Keratinocyte (primary cell): ENCODE results near the gene IPPK. TPM values are rescaled to one million over a fixed set of nuclear protein-coding genes. Genes with fewer than 3 reads are reported as not detected.

Source experiments
- DNase-seq: peaks from one replicate; pipeline ENCODE4 v3.0.0-alpha.2; 2011; ENCODE audit warnings: low read depth, missing footprints, low spot score
- FAIRE-seq: peaks from 2 replicates; lab custom pipeline; 2011; peaks lifted over from hg19 to GRCh38; lab: Jason Lieb, UNC
- H2AFZ ChIP-seq: 2 replicates; pipeline ENCODE4 v1.6.0; 2012; ENCODE audit warnings: low read length, control low read depth, inconsistent platforms; ENCODE audit not compliant: control insufficient read depth
- H3K27ac ChIP-seq: 2 replicates; pipeline ENCODE4 v1.5.1; 2011; ENCODE audit warnings: low read length; ENCODE audit not compliant: control insufficient read depth, insufficient read depth
- H3K27me3 ChIP-seq: 3 replicates; pipeline ENCODE4 v1.6.0; 2011; ENCODE audit warnings: low read length; ENCODE audit not compliant: control insufficient read depth, insufficient read depth; ENCODE audit errors: extremely low read depth
- H3K36me3 ChIP-seq, 2 experiments: 2 replicates in 1 of 2; 3 replicates in 1 of 2; pipeline ENCODE4 v1.5.1; 2011; ENCODE audit warnings: low read length in 2 of 2, mild to moderate bottlenecking in 1 of 2; ENCODE audit not compliant: control insufficient read depth in 2 of 2, insufficient read depth in 2 of 2; ENCODE audit errors: extremely low read depth in 1 of 2
- H3K4me1 ChIP-seq: 3 replicates; pipeline ENCODE4 v1.5.1; 2011; ENCODE audit warnings: low read length; ENCODE audit not compliant: control insufficient read depth, insufficient read depth; ENCODE audit errors: extremely low read depth
- H3K4me2 ChIP-seq: 3 replicates; pipeline ENCODE4 v1.6.0; 2011; ENCODE audit warnings: low read depth, low read length; ENCODE audit not compliant: control insufficient read depth, insufficient read depth; ENCODE audit errors: extremely low read depth
- H3K4me3 ChIP-seq, 3 experiments: fragments of 200-600 bp in 1 of 3; sonication (generic) in 1 of 3; 2 replicates in 2 of 3; 3 replicates in 1 of 3; pipeline ENCODE4 v1.5.1; 2011 to 2016; ENCODE audit warnings: low read length in 3 of 3, mild to moderate bottlenecking in 3 of 3, control low read depth in 2 of 3, inconsistent platforms in 1 of 3, low read depth in 1 of 3, mixed read lengths in 1 of 3, mixed run types in 1 of 3, moderate library complexity in 1 of 3; ENCODE audit not compliant: control insufficient read depth in 2 of 3, insufficient read depth in 2 of 3; ENCODE audit errors: extremely low read depth in 1 of 3
- H3K79me2 ChIP-seq: 2 replicates; pipeline ENCODE4 v1.6.0; 2012; ENCODE audit warnings: low read length; ENCODE audit not compliant: control insufficient read depth, insufficient read depth
- H3K9ac ChIP-seq: 3 replicates; pipeline ENCODE4 v1.6.0; 2011; ENCODE audit warnings: low read length; ENCODE audit not compliant: control insufficient read depth, insufficient read depth; ENCODE audit errors: extremely low read depth
- H3K9me1 ChIP-seq: 3 replicates; pipeline ENCODE4 v1.6.0; 2011; ENCODE audit warnings: low read length; ENCODE audit not compliant: control insufficient read depth, insufficient read depth; ENCODE audit errors: extremely low read depth
- H3K9me3 ChIP-seq: 2 replicates; pipeline ENCODE4 v1.5.1; 2012; ENCODE audit warnings: low read depth, low read length; ENCODE audit not compliant: control insufficient read depth
- H4K20me1 ChIP-seq: 3 replicates; pipeline ENCODE4 v1.6.0; 2011; ENCODE audit warnings: low read length; ENCODE audit not compliant: control insufficient read depth, insufficient read depth; ENCODE audit errors: extremely low read depth
- CTCF ChIP-seq, 3 experiments: IDR thresholded peaks in 1 of 3; conservative IDR thresholded peaks in 1 of 3; optimal IDR thresholded peaks in 1 of 3; 2 replicates in 2 of 3; 3 replicates in 1 of 3; pipeline versions ENCODE3 to v1.5.1; 2011; ENCODE audit warnings: low read length in 3 of 3, mild to moderate bottlenecking in 3 of 3, moderate library complexity in 2 of 3, control low read depth in 1 of 3, inconsistent platforms in 1 of 3; ENCODE audit not compliant: insufficient read depth in 2 of 3; ENCODE audit errors: extremely low read depth in 1 of 3
- EZH2 ChIP-seq: IDR thresholded peaks from one replicate; pipeline ENCODE4 v1.6.1; 2012; ENCODE audit warnings: inconsistent platforms, mild to moderate bottlenecking, low read length, moderate library complexity
- dilution Hi-C: fragments of 300-500 bp; cut with MboI; formaldehyde crosslinking; loops from one replicate; pipeline ENCODE4 v1.7.0; 2020; ENCODE audit warnings: low sequenced_read_pairs; ENCODE audit not compliant: extremely low pct_ligation_motif_present
- polyA plus RNA-seq, 5 experiments: library from polyadenylated mRNA; depleted of rRNA in 3 of 5; stranded (reverse) in 3 of 5; stranded (forward) in 1 of 5; unstranded in 1 of 5; fragments of >200 nt; gene quantifications; 1 replicate in 1 of 5; 2 replicates in 3 of 5; 3 replicates in 1 of 5; pipeline versions ENCODE4 v1.2.1 to v1.2.3, GENCODE V29; 2011 to 2012; ENCODE audit warnings: missing spikeins in 2 of 5, low read depth in 1 of 5, low replicate concordance in 1 of 5

Gene IPPK
- polyA plus RNA-seq, 1 donor (not counting 4 experiments of a cell fraction or from before 2014, with no cell fraction given), result 32.4 TPM

GRCh38 chr9:92664394-92665152 is 5.4 kb downstream of the IPPK start:
- Histone ChIP-seq H3K27ac (peak overlapping the region; percentile 6), H3K4me3 (no peak overlapping the region), H3K9me3 (no peaks in the 10 kb centered on the region), H3K4me1 (peaks cover 16% of the 10 kb centered on the region), H2AFZ (no peak overlapping the region), H3K36me3 (peaks cover 21 to 44% of the 10 kb centered on the region in 2 experiments), H3K9me1 (no peaks in the 10 kb centered on the region), H3K27me3 (no peaks in the 10 kb centered on the region), H3K4me2 (no peak overlapping the region), H4K20me1 (peaks cover 13% of the 10 kb centered on the region), H3K9ac (no peak overlapping the region), H3K79me2 (peaks cover 98% of the 10 kb centered on the region)
- FAIRE-seq, result no peak
- TF ChIP-seq EZH2 (no peak), CTCF (optimal IDR thresholded peaks at IDR 0.05 in 1 of 3, IDR thresholded peaks at IDR 0.05 in 1 of 3, conservative IDR thresholded peaks at IDR 0.05 in 1 of 3; ENCODE audit: extremely low read depth in 1 of 3, insufficient read depth in 2 of 3, low read length in 3 of 3) (no peak)
- DNase-seq, result no peak
- dilution Hi-C loops, result no loop called here

- Histone ChIP-seq H3K4me3 (no peak overlapping the region), H3K4me2 (no peak overlapping the region), H3K27me3 (no peaks in the 10 kb centered on the region), H3K4me1 (peaks cover 16% of the 10 kb centered on the region), H3K9me1 (no peaks in the 10 kb centered on the region), H3K79me2 (peaks cover 96% of the 10 kb centered on the region), H3K9me3 (no peaks in the 10 kb centered on the region), H2AFZ (no peak overlapping the region), H3K9ac (no peak overlapping the region), H3K27ac (no peak overlapping the region), H4K20me1 (peaks cover 13% of the 10 kb centered on the region), H3K36me3 (peaks cover 21 to 44% of the 10 kb centered on the region in 2 experiments)
- TF ChIP-seq EZH2 (no peak), CTCF (optimal IDR thresholded peaks at IDR 0.05 in 1 of 3, IDR thresholded peaks at IDR 0.05 in 1 of 3, conservative IDR thresholded peaks at IDR 0.05 in 1 of 3; ENCODE audit: extremely low read depth in 1 of 3, insufficient read depth in 2 of 3, low read length in 3 of 3) (no peak)
- dilution Hi-C loops, result no loop called here
- DNase-seq, result no peak
- FAIRE-seq, result no peak
Measured at GRCh38 chr9:92663951-92664350, 6.0 kb downstream of the IPPK start.
